SW 1271 (cell line): ENCODE data around the gene PARD3.

Source experiments
- DNase-seq, 2 experiments: peaks; one replicate each; lab custom pipeline; 2025; lab: John Stamatoyannopoulos, UW

Gene PARD3

GRCh38 chr10:34824870-34825269 lies 9.8 kb upstream of the PARD3 start:
- peak in 1 of 2 experiments; percentile 28 for DNase-seq

GRCh38 chr10:34821587-34822585 lies 6.8 kb upstream of the PARD3 start:
- DNase-seq, result no peak

- DNase-seq, result no peak
Observed at GRCh38 chr10:34817586-34817985, 2.5 kb upstream of the PARD3 start.

GRCh38 chr10:34817054-34817453 lies 2.0 kb upstream of the PARD3 start:
- no peak for DNase-seq

GRCh38 chr10:34816501-34817002 lies 1.5 kb upstream of the PARD3 start:
- no peak for DNase-seq

- DNase-seq, result no peak
Observed at GRCh38 chr10:34816085-34816496, 995 bp upstream of the PARD3 start.

GRCh38 chr10:34814913-34815184 lies 247 bp downstream of the PARD3 start:
- DNase-seq, result no peak

- no peak for DNase-seq
Observed at GRCh38 chr10:34814223-34814912, 728 bp downstream of the PARD3 start.

GRCh38 chr10:34813626-34814222 lies 1.4 kb downstream of the PARD3 start:
- DNase-seq, result peak in 1 of 2 experiments; percentile 29

- no peak for DNase-seq
Observed at GRCh38 chr10:34812771-34813170, 2.3 kb downstream of the PARD3 start.

- DNase-seq, result peak in 1 of 2 experiments; percentile 9
Observed at GRCh38 chr10:34811968-34812514, 3.1 kb downstream of the PARD3 start.

- no peak for DNase-seq
Observed at GRCh38 chr10:34811126-34811967, 3.7 kb downstream of the PARD3 start.

- no peak for DNase-seq
Observed at GRCh38 chr10:34809796-34810195, 5.3 kb downstream of the PARD3 start.

- DNase-seq, result no peak
Observed at GRCh38 chr10:34808801-34809745, 6.0 kb downstream of the PARD3 start.

GRCh38 chr10:34808336-34808735 lies 6.8 kb downstream of the PARD3 start:
- no peak for DNase-seq

- no peak for DNase-seq
Observed at GRCh38 chr10:34804306-34804705, 10.8 kb downstream of the PARD3 start.

GRCh38 chr10:34802692-34803091 lies 12.4 kb downstream of the PARD3 start:
- no peak for DNase-seq

- DNase-seq, result no peak
Observed at GRCh38 chr10:34801097-34801733, 13.9 kb downstream of the PARD3 start.

GRCh38 chr10:34800624-34801023 lies 14.5 kb downstream of the PARD3 start:
- no peak for DNase-seq

- DNase-seq, result no peak
Observed at GRCh38 chr10:34798654-34799053, 16.4 kb downstream of the PARD3 start.
